ENCODE data around the gene NISCH. TPM values are rescaled to one million over a fixed set of nuclear protein-coding genes. Genes with fewer than 3 reads are reported as not detected.

NISCH gene
- total and polyA plus RNA-seq, 2 donors (not counting 3 experiments of a cell fraction or from before 2014, with no cell fraction given), result 156 to 178 TPM

DNA sequence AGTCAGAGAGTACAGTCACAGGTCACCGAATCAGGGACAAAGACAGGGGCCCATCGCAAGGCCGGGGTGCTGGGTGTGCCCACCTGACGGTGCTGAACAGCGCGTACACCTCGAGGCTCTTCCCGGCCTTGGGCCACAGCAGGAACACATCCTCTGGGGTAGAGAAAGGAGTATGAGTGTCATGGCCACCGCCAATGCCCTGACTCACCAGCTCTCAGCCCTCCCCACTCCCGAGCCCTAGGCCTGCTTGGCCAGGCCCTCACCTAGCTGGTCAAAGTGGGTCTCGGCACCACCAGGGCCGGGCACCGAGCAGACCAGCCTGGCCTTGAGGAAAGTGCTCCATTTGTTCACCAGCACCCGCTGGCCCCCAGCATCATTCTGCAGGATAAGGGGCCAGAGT lies 14.7 kb upstream of the NISCH start:
- no peak for DNase-seq (ENCODE audit: low read depth, low spot score)
- TF ChIP-seq FOS (IDR thresholded peaks at IDR 0.05; ENCODE audit: borderline replicate concordance, insufficient read depth, low read length), result no peak
- H3K9ac ChIP-seq (replicated peaks; ENCODE audit: extremely low read depth, insufficient read depth, low read length), result no peak overlapping the region
- H2AFZ ChIP-seq (ENCODE audit: low read depth, low read length), result no peak overlapping the region
- H3K4me2 ChIP-seq (ENCODE audit: insufficient read depth, low read length), result no peak overlapping the region
- POLR2A ChIA-PET, result no interaction called here
- dilution Hi-C loops (cut with MboI; ENCODE audit: extremely low pct_ligation_motif_present, low sequenced_read_pairs) (no loop called here), intact Hi-C loops (cut with micrococcal nuclease) (no loop called here)
- no peaks in the 10 kb centered on the region for H3K4me1 ChIP-seq (ENCODE audit: control insufficient read depth, extremely low read depth, insufficient read depth, low read length)
- H3K4me3 ChIP-seq (replicated peaks in 1 of 3; ENCODE audit: insufficient read depth in 1 of 3, low read depth in 1 of 3, low read length in 3 of 3), result no peak overlapping the region
- no peaks in the 10 kb centered on the region for H3K27me3 ChIP-seq (ENCODE audit: control insufficient read depth in 2 of 2, insufficient read depth in 2 of 2, low read length in 2 of 2)
- FAIRE-seq, result no peak
- TSS peak; percentile 1 for BruUV-seq (replicated peaks)
- no peaks in the 10 kb centered on the region for H3K79me2 ChIP-seq (ENCODE audit: control insufficient read depth, insufficient read depth, low read length)
- CTCF ChIA-PET, result interaction anchor here (1.4 kb wide), 1 partner anchor 13 kb away, joined by 4 read pairs; no protein-coding TSS in a partner anchor
- peaks cover 0 to 20% of the 10 kb centered on the region in 2 experiments for H3K36me3 ChIP-seq (ENCODE audit: control insufficient read depth in 2 of 2, extremely low read depth in 1 of 2, insufficient read depth in 2 of 2, low read length in 2 of 2)
- H3K9me3 ChIP-seq (replicated peaks; ENCODE audit: control insufficient read depth, insufficient read depth, low read length), result no peaks in the 10 kb centered on the region
- H3K9me1 ChIP-seq (replicated peaks; ENCODE audit: control insufficient read depth, extremely low read depth, insufficient read depth, low read length), result no peaks in the 10 kb centered on the region
- no peak overlapping the region for H3K27ac ChIP-seq (ENCODE audit: insufficient read depth, low read depth, low read length)
- H4K20me1 ChIP-seq (replicated peaks; ENCODE audit: control insufficient read depth, extremely low read depth, insufficient read depth, low read length), result no peaks in the 10 kb centered on the region

DNA sequence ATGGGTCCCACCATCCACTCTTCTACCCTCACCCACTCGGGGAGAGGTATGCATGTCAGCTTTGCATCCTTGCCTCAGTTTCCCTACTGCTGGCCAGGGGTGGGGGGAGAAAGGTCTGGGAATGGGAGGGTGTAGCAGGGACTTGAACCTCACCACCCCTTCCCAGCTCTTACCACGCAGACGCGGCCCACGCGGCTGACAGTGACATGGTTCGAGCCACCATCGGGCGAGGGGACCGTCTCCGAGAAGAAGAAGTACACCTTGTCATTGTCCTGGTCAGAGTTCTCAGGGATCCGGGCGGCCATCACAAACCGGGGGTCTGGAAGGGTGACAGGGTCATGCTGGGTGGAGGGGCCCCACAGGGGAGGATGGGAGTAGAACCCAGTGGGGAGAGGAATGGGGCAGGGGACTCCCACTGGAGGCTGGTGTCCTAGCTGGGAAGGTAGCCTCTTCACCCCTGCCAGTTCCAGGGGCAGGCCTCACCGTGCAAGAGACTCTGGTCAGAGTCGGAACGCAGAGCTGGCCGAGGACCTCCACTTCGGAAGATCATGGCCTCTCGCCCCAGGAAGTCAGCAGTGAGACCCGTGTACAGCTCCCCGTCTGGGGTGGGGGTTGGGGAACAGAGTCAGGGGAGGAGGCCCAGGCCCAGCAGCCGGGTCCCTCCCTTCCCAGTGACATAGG lies 14.2 kb upstream of the NISCH start:
- CTCF ChIA-PET, result interaction anchor here (0.7 to 1.4 kb wide), 2 partner anchors 8 to 14 kb away, joined by 3 to 4 read pairs; no protein-coding TSS in a partner anchor
- intact Hi-C loops (cut with micrococcal nuclease) (no loop called here), dilution Hi-C loops (cut with MboI; ENCODE audit: extremely low pct_ligation_motif_present, low sequenced_read_pairs) (no loop called here)
- Histone ChIP-seq H3K4me2 (ENCODE audit: insufficient read depth, low read length) (no peak overlapping the region), H3K9ac (replicated peaks; ENCODE audit: extremely low read depth, insufficient read depth, low read length) (no peak overlapping the region), H3K9me1 (replicated peaks; ENCODE audit: control insufficient read depth, extremely low read depth, insufficient read depth, low read length) (no peaks in the 10 kb centered on the region), H3K36me3 (ENCODE audit: control insufficient read depth in 2 of 2, extremely low read depth in 1 of 2, insufficient read depth in 2 of 2, low read length in 2 of 2) (peaks cover 0 to 18% of the 10 kb centered on the region in 2 experiments), H3K9me3 (replicated peaks; ENCODE audit: control insufficient read depth, insufficient read depth, low read length) (no peaks in the 10 kb centered on the region), H3K27ac (ENCODE audit: insufficient read depth, low read depth, low read length) (no peak overlapping the region), H3K4me3 (replicated peaks in 1 of 3; ENCODE audit: insufficient read depth in 1 of 3, low read depth in 1 of 3, low read length in 3 of 3) (no peak overlapping the region), H4K20me1 (replicated peaks; ENCODE audit: control insufficient read depth, extremely low read depth, insufficient read depth, low read length) (no peaks in the 10 kb centered on the region), H3K4me1 (ENCODE audit: control insufficient read depth, extremely low read depth, insufficient read depth, low read length) (no peaks in the 10 kb centered on the region), H3K79me2 (ENCODE audit: control insufficient read depth, insufficient read depth, low read length) (no peaks in the 10 kb centered on the region), H3K27me3 (ENCODE audit: control insufficient read depth in 2 of 2, insufficient read depth in 2 of 2, low read length in 2 of 2) (no peaks in the 10 kb centered on the region), H2AFZ (ENCODE audit: low read depth, low read length) (no peak overlapping the region)
- no TSS peak for BruUV-seq (replicated peaks)
- no peak for DNase-seq (ENCODE audit: low read depth, low spot score)
- POLR2A ChIA-PET, result no interaction called here
- TF ChIP-seq GATA2 (IDR thresholded peaks at IDR 0.05; ENCODE audit: insufficient read depth, insufficient read length, low read depth, low read length) (no peak), EZH2 (IDR thresholded peaks at IDR 0.05; ENCODE audit: borderline replicate concordance, low read depth, low read length, severe bottlenecking) (no peak), POLR2A (IDR thresholded peaks at IDR 0.05; ENCODE audit: low read depth, low read length) (no peak), JUN (IDR thresholded peaks at IDR 0.05; ENCODE audit: borderline replicate concordance, insufficient read depth, insufficient read length, low read depth) (no peak), FOS (IDR thresholded peaks at IDR 0.05; ENCODE audit: borderline replicate concordance, insufficient read depth, low read length) (no peak), POLR2AphosphoS5 (IDR thresholded peaks at IDR 0.05; ENCODE audit: insufficient read depth, low read depth, low read length) (no peak), MYC (IDR thresholded peaks at IDR 0.05; ENCODE audit: low read depth, low read length) (no peak)
- TF ChIP-seq, protein P1, sequence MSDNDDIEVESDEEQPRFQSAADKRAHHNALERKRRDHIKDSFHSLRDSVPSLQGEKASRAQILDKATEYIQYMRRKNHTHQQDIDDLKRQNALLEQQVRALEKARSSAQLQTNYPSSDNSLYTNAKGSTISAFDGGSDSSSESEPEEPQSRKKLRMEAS (IDR thresholded peaks at IDR 0.05; ENCODE audit: insufficient read depth, insufficient read length), result no peak
- TF ChIP-seq, protein P2, sequence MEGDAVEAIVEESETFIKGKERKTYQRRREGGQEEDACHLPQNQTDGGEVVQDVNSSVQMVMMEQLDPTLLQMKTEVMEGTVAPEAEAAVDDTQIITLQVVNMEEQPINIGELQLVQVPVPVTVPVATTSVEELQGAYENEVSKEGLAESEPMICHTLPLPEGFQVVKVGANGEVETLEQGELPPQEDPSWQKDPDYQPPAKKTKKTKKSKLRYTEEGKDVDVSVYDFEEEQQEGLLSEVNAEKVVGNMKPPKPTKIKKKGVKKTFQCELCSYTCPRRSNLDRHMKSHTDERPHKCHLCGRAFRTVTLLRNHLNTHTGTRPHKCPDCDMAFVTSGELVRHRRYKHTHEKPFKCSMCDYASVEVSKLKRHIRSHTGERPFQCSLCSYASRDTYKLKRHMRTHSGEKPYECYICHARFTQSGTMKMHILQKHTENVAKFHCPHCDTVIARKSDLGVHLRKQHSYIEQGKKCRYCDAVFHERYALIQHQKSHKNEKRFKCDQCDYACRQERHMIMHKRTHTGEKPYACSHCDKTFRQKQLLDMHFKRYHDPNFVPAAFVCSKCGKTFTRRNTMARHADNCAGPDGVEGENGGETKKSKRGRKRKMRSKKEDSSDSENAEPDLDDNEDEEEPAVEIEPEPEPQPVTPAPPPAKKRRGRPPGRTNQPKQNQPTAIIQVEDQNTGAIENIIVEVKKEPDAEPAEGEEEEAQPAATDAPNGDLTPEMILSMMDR (IDR thresholded peaks at IDR 0.05; ENCODE audit: extremely low read depth in 1 of 2, insufficient read depth in 1 of 2, low read depth in 1 of 2, low read length in 2 of 2), result no peak
- FAIRE-seq, result no peak

Measured in endothelial cell of umbilical vein (primary cell).